ENCODE measurements around the gene ENO2.

The ENO2 gene

GRCh38 chr12:6960593-6961277 lies 46.4 kb downstream of the ENO2 start:
- FAIRE-seq (no peak), DNase-seq (ENCODE audit: low spot score) (no peak)

- DNase-seq (ENCODE audit: low spot score) (no peak), FAIRE-seq (no peak)
Measured at GRCh38 chr12:6961278-6961694, 46.9 kb downstream of the ENO2 start.

- no peak for FAIRE-seq
- DNase-seq (ENCODE audit: low spot score), result peak; percentile 39
Measured at GRCh38 chr12:6961695-6962284, 47.4 kb downstream of the ENO2 start.

- no peak for DNase-seq (ENCODE audit: low spot score)
Measured at GRCh38 chr12:6962285-6963015, 48.1 kb downstream of the ENO2 start.

GRCh38 chr12:6963016-6963731 lies 48.8 kb downstream of the ENO2 start:
- FAIRE-seq (no peak), DNase-seq (ENCODE audit: low spot score) (no peak)

More at GRCh38 chr12:6962285-6963015, 48.1 kb downstream of the ENO2 start:
- no peak for FAIRE-seq

- no peak for FAIRE-seq
- DNase-seq (ENCODE audit: low spot score), result no peak
Measured at GRCh38 chr12:6963791-6964413, 49.5 kb downstream of the ENO2 start.

GRCh38 chr12:6964605-6965025 lies 50.2 kb downstream of the ENO2 start:
- FAIRE-seq (no peak), DNase-seq (ENCODE audit: low spot score) (no peak)

- FAIRE-seq, result no peak
- DNase-seq (ENCODE audit: low spot score), result no peak
Measured at GRCh38 chr12:6965026-6965661, 50.8 kb downstream of the ENO2 start.

- DNase-seq (ENCODE audit: low spot score) (no peak), FAIRE-seq (no peak)
Measured at GRCh38 chr12:6965714-6966113, 51.3 kb downstream of the ENO2 start.

GRCh38 chr12:6966351-6966750 lies 52.0 kb downstream of the ENO2 start:
- FAIRE-seq (no peak), DNase-seq (ENCODE audit: low spot score) (no peak)

- no peak for DNase-seq (ENCODE audit: low spot score)
- no peak for FAIRE-seq
Measured at GRCh38 chr12:6967651-6968100, 53.3 kb downstream of the ENO2 start.

GRCh38 chr12:6968426-6968825 lies 54.0 kb downstream of the ENO2 start:
- no peak for DNase-seq (ENCODE audit: low spot score)
- no peak for FAIRE-seq

- FAIRE-seq, result no peak
- DNase-seq (ENCODE audit: low spot score), result no peak
Measured at GRCh38 chr12:6970096-6970527, 55.7 kb downstream of the ENO2 start.
